NCI-H1436 treated with DMSO at 0.1 percent for 48 hours (cell line): ENCODE measurements around the gene GJA3.

Experiments used
- DNase-seq: peaks from one replicate; lab custom pipeline; 2025; lab: John Stamatoyannopoulos, UW

Gene GJA3

DNA sequence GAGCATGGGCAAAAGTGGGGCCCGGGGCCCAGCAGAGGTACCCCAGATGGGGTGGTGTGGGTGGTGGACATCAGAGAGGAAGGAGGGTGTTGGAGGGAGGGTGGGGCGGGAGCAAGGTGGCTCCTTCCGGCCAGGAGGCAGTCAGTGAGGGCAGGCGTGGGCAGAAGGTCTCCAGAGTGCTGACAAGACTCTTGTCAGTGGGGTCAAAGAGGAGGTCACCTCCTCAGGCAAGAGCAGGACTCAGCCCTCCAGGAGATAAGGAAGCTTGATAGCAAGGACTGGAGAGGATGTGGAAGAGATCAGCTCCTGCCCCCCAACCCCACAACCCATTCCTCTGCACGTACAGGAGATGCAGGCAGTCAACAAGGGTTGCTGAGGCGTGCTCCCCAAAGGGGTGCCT lies 9.8 kb downstream of the GJA3 start:
- DNase-seq: no peak

DNA sequence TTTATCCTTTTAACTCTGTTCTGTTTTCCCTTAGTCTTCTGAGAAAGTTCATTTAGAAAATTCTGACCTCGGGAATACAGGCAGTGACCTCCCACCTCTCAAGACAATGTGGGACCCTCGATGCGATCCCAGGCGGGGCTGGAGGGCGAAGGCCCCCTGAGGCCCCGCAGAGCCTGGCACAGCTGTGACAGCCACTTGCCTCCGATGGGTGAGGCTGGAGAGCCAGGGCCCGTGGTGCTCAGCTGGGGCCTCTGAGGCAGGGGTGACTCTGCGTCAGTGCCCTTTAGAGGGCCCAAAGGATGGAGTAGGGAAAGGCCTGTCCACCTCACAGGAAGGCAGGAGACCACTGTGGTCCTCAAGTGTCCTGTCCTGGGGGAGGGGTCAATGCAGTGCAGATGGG lies 10.3 kb downstream of the GJA3 start:
- no peak for DNase-seq

DNA sequence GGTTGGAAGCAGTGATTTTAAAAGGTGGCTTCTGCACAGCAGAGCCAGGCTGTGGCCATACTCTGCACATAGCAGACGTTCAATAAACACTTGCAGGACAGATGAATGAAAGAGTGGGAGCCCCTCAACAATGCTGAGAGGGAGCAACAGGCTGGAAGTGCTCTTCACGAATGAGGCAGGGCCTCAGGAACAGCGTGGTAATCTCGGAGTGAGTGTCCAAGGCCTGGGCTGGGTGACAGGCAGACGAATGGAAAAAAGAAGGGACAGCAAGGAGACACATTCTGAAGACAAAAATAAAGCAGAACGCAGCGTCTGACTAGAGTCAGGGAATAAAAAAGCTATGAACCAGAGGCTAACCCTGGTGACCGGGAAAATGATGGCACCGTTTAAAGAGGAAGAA lies 11.1 kb downstream of the GJA3 start:
- DNase-seq: no peak

DNA sequence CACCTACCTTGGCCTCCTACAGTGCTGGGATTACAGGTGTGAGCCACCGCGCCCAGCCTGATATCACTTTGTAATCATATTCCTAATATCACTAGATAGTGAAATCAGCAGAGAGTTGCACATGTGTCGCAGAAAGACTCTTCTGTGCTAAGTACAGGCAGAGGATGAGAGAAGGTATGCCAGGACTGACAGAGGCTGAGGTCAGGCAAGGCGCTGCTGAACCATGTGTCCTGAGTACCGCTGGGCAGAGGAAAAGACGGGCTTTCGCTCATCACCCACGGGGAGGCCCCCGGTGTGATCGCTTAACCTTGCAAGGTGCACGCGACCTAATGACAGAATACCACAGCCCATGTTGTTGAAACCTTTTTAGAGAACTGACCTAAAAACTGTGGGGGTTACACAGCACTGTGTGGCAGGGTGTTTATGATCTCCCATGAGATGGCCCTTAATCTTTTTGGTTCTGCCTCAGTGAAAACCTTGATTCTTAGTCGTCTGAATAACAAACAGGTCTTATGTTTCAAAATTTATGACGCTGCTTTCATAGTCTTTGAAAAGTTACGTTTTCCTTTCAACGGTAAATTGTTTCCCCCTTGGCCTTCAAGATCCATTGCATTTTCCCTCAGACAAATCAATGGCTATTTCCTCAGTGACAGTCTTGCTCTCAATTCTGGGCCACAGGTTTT lies 12.2 kb downstream of the GJA3 start:
- no peak for DNase-seq

DNA sequence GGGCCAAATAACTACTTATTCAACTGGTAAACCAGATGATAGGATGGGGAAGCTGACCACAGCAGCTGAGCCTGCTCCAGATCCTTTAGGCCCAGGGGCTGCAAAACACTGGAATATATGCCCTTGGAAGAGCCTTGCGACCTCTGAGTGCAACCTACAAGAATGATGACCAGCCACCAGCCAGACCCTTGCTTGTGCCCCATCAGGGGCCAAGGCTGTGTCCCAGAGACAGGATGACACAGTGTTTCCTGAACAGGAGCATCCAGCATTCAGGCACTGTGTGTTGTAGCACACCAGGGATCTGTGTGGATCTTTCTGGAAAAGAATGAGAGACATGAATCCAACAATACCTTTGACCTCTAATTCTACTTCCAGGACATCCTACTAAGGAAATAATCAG lies 14.5 kb downstream of the GJA3 start:
- no peak for DNase-seq

DNA sequence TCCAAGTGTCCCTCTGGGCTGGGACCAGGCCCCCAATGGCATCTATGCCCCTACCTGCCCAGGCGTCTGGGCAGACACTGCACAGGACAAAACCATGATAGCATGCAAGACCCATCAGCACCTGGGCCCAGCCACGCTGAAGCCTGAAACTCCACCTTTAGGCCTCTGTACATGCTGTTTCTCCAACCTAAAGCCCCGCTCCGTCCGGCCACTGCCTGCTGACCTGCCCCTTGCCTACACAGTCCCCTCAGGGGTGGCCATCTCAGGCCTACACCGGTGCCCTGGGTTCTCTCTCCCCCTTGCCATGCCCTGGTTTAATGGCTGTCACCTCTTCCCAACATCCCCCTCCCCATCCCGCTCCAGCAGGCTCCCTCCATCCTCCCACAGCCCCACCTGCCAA lies 15.3 kb downstream of the GJA3 start:
- DNase-seq: no peak

DNA sequence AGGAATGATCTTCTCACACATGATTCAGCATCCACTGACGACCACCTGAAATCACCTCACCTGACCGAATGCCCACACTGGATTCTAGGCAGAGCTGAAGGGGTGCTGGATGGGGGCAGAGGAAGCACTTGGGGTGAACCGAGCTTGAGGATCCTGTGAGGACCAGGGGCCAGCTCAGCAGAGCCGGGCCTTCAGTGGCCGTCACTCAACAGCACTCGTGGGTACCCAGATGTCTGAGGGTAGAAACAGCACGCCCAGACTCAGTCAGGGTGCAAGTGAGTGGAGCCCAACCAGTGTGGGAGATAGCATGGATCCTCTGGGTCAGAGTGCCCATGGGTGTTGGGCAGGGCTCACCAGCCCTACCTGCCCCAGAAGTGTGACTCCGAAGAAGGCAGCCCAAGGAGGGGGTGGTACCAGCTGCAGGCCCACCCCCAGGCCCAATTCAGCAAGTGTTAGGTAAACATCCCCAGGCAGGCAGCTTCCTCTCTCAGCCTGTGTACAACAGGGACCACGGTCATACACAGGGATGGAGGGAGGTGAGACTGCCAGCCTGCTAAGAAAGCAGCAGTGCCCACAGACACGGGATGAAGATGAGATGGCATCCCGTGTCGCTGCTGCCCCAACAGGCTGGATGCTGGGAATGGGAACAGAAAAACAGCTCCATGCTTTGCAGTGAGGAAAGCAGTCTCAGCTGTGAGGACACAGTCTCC lies 16.6 kb downstream of the GJA3 start:
- no peak for DNase-seq

DNA sequence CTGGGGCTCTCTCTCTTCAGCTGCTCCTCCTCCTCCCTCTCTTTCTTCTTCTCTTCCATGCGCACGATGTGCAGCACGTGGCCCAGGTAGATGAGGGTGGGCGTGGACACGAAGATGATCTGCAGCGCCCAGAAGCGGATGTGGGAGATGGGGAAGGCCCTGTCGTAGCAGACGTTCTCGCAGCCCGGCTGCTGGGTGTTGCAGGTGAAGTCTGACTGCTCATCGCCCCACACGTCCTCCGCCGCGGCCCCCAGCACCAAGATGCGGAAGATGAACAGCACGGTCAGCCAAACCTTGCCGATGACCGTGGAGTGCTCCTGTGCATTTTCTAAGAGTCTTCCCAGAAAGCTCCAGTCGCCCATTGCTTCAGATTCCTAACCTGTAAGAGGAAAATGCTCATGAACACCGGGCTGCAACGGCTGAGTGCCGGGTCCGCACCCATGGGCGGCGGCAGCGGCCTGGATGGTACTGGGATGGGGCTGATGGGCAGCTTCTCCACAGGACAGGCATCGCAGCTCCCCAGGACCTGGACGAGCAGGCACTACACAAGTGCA lies 17.8 kb downstream of the GJA3 start:
- no peak for DNase-seq

DNA sequence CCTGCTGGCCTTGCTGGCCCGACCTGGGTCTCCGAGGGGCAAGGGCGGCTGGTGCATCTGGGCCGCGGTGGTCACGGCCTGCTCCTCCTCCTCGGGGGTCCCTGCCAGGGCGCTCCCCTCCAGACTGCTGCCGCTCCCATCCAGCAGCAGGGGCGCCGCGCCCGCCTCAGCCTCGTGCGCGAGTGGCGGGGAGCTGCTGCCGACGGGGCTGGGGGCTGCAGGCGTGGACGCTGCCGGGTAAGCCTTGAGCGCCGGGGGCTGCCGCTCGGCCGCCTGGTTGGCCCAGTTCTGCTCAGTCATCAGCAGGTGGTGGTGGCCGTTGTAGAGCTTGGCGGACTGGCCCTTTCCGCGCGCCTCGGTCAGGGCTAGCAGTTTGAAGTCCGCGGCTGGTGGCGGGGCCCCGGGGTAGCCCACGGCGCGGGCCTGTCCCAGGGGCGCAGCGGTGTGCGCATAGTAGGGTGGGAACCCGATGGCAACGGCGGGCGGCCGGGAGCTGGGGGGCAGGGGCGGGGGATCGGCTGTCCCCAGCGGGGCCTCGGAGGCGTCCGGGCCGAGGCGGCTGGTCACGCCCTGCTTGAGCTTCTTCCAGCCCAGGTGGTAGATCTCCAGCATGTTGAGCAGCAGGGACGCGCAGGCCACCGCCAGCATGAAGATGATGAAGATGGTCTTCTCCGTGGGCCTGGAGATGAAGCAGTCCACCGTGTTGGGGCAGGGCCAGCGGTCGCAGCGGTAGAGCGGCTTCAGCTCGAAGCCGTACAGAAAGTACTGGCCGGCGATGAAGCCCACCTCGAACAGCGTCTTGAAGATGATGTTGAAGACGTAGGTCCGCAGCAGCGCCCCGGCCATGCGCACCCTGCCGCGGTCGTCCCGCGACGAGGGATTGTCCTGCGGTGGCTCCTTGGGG lies 18.6 kb downstream of the GJA3 start:
- DNase-seq: no peak

DNA sequence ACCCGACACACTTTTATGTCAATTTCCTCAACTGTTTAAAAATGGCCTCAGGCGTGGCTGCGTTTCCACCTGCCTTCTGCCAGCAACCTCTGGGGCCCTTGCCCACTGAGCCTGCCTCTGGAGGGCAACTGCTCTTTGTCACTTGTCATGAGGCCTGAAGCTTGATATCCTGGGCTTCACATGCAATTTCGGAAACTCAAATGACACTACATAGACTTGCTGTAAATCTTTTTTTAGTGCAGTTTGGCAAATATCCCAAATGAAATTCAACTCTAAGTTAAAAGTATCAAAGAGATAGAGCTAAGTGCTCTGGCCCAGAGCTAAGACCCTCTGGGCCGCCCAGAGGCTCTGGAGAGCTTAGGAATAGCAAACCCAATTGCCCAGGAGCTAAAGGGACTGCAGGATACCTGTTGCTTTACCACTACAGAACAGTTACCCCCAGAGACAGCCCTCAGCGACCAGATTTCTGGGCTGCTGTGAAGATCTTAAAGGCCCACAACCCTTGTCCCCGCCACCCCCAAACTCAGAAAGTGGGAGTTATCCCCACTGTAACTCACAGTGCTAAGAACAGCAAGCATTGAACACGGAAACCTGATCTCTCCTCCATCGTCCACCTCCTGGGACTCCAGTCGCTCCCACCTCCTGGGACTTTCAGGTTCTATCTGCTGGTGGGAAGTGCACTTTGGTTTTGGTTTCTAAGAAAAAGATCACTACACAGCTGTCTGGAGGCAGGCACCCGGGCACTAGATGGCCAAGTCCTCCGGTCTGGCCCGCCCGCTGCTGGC lies 19.4 kb downstream of the GJA3 start:
- no peak for DNase-seq

DNA sequence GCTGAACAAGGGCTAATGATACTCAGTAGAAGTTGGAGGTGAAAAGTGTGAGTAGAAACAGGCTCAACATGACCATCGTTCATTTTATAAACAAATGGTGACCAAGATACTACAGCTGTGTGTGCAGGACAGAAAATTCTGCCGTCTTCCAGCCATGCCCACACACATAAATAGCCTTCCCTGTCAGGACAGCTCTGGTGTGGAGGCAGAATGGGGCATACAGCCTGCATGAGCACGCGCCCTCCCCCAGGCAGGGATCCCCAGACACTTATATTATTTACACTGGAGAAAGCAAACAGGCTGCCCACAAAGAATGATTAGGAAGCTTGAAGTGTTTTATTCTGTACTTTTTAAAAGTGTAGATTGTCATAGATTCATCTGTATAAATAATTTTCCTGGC lies 20.4 kb downstream of the GJA3 start:
- no peak for DNase-seq

DNA sequence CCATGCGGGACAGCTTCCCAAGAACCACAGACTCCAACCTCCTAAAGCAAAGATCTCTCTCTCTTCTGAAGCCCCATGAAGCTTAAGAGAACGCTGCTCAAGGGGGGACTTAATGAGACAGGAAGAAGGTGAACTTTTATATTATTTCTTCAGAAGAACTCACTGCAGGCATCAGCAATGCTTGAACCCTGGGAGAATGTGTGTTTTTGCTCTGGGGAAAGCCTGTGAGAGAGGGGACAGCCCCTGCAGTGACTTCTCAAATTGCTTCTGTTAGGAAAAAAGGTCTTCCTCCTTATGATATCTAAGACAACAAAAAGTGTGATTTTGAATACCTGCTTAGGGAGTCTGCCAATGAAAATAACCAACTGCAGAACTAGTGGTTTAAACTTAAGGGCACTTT lies 23.0 kb downstream of the GJA3 start:
- no peak for DNase-seq

DNA sequence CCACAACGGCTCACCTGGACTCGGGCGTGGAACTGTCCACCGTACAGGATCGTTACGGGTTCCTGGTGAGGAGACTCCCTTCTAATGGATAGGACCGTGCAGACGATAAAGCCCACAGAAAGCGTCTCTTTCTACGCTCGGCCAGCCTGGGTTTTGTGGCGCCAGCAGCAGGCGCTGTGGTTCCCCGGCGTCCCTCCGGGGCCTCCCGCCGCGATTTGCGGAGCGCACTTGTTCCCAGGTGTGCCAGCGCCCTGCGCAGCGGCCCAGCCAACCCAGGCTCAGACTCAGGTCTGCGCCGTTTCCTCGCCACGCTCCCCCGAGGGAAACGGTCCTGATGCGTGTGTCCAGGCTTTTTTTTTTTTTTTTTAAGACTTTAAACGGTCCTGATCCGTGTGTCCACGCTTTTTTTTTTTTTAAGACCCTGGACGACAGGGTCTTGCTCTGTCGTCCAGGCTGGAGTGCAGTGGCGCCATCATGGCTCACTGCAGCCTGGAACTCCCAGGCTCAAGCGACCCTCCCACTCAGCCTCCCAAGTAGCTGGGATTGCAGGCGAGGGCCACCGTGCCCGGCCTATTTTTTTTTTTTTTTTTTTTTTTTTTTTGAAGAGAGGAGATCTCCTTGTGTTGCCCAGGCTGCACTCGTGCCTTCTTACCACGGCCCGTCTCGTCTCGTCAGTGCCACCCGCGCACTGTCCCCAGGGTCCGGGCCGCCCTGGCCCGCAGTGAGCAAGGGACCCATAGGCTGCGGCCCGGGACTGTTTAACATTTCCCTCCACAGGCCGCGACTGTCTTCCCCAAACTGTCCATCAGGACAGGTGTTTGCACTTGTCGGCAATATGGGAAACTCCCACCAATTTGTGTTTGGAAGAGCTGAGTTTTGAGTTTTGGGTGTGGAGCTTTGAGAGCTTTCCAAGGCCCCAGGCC lies 23.8 kb downstream of the GJA3 start:
- no peak for DNase-seq

DNA sequence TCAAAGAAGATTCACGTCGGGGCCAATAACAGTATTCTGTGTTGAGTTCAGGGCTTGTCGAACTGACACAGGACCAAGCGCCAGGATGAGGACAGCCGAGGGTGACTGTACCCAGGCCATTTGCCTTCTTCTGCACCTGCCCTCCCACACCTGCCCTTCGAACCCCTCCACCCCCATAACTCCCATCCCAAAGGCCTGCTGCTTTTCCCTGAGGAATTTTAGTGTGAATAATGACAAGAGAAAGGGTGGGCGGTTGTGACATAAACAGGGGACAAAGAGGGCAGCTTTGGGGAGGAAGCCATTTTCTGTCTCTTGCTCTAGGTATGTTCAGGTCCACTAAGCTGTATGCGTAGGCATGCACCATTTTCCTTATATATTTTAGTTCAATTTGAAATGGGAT lies 26.1 kb downstream of the GJA3 start:
- DNase-seq: no peak

DNA sequence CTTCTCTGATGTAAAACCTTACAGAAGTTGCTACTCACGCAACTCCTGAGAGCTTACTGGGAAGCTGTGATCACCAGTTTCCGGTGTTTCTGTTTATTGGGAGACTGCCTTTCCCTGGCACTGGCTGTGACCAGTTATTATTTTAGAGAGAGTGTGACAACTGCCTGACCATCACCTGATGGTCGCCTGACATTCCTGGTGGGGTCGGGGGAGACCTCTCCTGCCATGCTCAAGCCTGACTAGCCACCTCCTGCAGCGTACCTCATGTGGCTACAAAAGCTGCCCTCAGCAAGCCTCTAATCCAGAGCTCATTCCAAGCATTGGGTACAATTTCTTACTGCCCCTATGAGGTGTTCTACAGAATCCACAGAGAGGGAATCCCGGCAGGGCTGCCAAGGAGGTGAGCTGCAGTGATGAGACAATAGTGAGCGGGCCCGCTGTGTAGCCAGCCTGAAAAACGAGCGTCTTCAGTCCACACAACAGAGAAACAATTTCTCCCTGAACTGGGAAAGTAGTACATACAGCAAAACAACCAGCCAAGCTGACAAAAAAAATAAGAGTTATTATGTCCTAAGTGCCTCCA lies 28.7 kb downstream of the GJA3 start:
- no peak for DNase-seq

DNA sequence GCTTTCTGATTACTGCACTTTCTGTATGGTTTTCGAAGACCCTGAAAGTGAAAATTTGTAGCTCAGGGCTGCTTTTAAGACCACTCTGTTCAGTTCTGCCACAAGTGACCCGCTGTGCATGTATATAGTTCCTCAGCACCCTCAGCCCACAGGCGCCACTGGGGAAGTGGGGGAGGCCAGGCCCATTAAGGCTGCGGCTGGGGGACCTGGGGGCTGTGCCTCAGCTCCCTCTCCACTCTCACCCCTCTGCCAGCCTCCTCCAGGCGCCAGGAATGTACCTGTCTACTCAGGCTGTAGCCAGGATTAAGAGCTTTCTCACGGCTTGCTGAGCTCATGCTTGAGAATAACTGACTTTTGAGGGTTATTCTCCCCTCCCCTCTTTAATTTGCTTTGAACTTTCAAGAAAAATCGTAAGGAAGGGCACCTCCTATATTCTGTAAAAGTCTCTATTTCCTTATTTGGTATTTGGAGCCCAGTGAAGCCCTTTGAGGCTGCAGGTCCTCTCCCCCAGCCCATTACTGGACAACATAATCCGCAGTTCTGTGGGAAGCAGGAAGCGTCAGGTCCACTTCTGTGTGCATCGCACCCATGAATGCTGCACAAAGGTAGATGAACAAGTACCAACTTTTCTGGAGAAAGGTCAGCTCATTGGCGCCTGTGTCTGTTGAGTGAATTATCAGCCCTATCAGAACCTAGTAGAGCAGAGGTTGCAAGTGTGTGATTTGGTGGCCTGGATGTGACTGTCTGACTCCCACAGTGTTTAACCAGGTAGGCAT lies 29.6 kb downstream of the GJA3 start:
- DNase-seq: no peak

DNA sequence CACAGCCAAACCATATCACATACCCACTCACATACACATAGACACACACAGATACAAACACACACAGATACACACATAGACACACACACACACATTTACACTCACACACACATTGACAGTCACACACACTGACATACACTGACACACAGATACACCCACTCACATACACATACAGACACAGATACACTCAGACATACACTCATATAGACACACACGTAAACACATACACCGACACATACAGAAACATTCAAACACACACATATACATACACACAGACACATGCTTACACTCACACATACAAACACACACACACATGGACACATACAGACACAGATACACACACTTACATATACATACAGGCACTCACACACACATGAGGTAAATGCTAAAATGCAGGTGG lies 30.2 kb downstream of the GJA3 start:
- DNase-seq: no peak

DNA sequence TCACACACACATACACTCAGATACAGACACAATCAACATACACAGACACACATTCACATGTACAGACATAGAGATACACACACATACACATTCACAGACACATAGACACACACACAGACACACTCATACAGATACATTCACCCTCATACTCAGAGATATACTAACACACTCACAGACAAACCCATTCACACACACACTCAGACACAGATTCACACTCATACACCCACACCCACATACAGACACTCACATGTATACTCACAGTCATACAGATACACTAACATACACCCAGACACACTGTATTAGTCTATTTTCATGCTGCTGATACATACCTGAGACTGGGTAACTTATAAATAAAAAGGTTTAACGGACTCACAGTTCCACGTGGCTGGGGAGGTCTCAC lies 30.8 kb downstream of the GJA3 start:
- DNase-seq: no peak

DNA sequence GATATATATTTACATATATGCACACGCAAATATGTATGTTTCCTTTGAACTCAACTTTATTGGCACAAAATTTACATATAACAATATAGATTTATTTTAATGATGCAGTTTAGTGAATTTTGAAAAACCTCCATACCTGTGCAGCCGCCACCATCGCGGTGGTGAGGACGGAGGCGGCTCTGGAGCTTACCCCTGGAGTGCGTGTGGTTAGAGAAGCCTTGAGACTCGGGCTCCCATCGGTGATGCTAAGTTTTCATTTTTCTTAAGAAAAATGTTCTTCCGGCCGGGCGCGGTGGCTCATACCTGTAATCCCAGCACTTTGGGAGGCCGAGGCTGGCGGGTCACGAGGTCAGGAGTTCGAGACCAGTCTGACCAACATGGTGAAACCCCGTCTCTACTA lies 31.8 kb downstream of the GJA3 start:
- DNase-seq: no peak
